Endodermal cell (in vitro differentiated cells): ENCODE data around the gene RNF145. TPM values are rescaled to one million over a fixed set of nuclear protein-coding genes. Genes with fewer than 3 reads are reported as not detected.

Source experiments
- DNase-seq: peaks from one replicate; pipeline ENCODE4 v3.0.0-alpha.2; 2017
- H3K27ac ChIP-seq: 2 replicates; pipeline ENCODE4 v1.5.1; 2013; ENCODE audit warnings: mild to moderate bottlenecking, low read depth, low read length, moderate library complexity
- H3K27me3 ChIP-seq: 2 replicates; pipeline ENCODE4 v1.6.1; 2013; ENCODE audit warnings: mild to moderate bottlenecking, low read length, moderate library complexity; ENCODE audit not compliant: insufficient read depth, control insufficient read depth, poor library complexity, severe bottlenecking
- H3K36me3 ChIP-seq: 2 replicates; pipeline ENCODE4 v1.7.0; 2013; ENCODE audit warnings: mild to moderate bottlenecking, low read length, moderate library complexity; ENCODE audit not compliant: control insufficient read depth, insufficient read depth
- H3K4me1 ChIP-seq: one replicate; pipeline ENCODE4 v1.7.0; 2013; ENCODE audit warnings: low read length; ENCODE audit not compliant: control insufficient read depth, insufficient read depth
- H3K4me3 ChIP-seq: 2 replicates; pipeline ENCODE4 v1.5.1; 2013; ENCODE audit warnings: mild to moderate bottlenecking, low read length, moderate library complexity
- H3K9ac ChIP-seq: 2 replicates; pipeline ENCODE4 v1.6.1; 2013; ENCODE audit warnings: mild to moderate bottlenecking, low read length, moderate library complexity; ENCODE audit not compliant: poor library complexity, severe bottlenecking; ENCODE audit errors: extremely low read depth
- H3K9me3 ChIP-seq: 2 replicates; pipeline ENCODE4 v1.6.1; 2013; ENCODE audit warnings: mild to moderate bottlenecking, low read length, moderate library complexity; ENCODE audit not compliant: control insufficient read depth
- H3K27ac Mint-ChIP-seq: 2 replicates; pipeline ENCODE4 v1.8.0; 2020; ENCODE audit warnings: mixed read lengths
- H3K27me3 Mint-ChIP-seq: 2 replicates; pipeline ENCODE4 v1.8.0; 2021; ENCODE audit warnings: mild to moderate bottlenecking, mixed read lengths; ENCODE audit not compliant: insufficient read depth
- H3K36me3 Mint-ChIP-seq: 2 replicates; pipeline ENCODE4 v1.8.0; 2020; ENCODE audit warnings: low read depth, mixed read lengths
- H3K4me1 Mint-ChIP-seq: 2 replicates; pipeline ENCODE4 v1.8.0; 2020; ENCODE audit warnings: mixed read lengths
- H3K4me3 Mint-ChIP-seq: 2 replicates; pipeline ENCODE4 v1.8.0; 2020; ENCODE audit warnings: mild to moderate bottlenecking, moderate library complexity, mixed read lengths
- H3K9me3 Mint-ChIP-seq: 2 replicates; pipeline ENCODE4 v1.8.0; 2020; ENCODE audit warnings: mild to moderate bottlenecking, mixed read lengths
- CTCF ChIP-seq: fragments of 200-600 bp; sonication (generic); conservative IDR thresholded peaks from 2 replicates; pipeline ENCODE4 v1.5.0; 2021; ENCODE audit warnings: antibody characterized with exemption, mild to moderate bottlenecking
- WGBS, 2 experiments: methylation state at CpG; one replicate each; pipeline versions ENCODE4 v1.1.5 to v1.1.7; 2013; ENCODE audit warnings: missing lambda C conversion rate in 2 of 2, mixed read lengths in 1 of 2; ENCODE audit not compliant: insufficient coverage in 1 of 2, insufficient read length in 1 of 2; 5-methylcytosine and 5-hydroxymethylcytosine counted together
- total RNA-seq, 2 donors: library from RNA; stranded (reverse); fragmentation: NEBNext Ultra II Directional in 1 of 2; extraction: Animal tissue kit (Norgen Biotek cat#: 25700) in 1 of 2; gene quantifications; 2 replicates in 1 of 2; 3 replicates in 1 of 2; pipeline ENCODE4 v1.2.1, GENCODE V29; 2021

Gene RNF145
- total RNA-seq, 2 donors from 2014 or later, result 50.2 to 50.4 TPM

- Mint-ChIP-seq H3K27me3 (no peaks in the 10 kb centered on the region), H3K9me3 (no peaks in the 10 kb centered on the region), H3K36me3 (peaks cover 19% of the 10 kb centered on the region), H3K4me3 (no peak overlapping the region), H3K4me1 (peaks cover 13% of the 10 kb centered on the region), H3K27ac (no peak overlapping the region)
- no peak for DNase-seq
- Histone ChIP-seq H3K9ac (no peak overlapping the region), H3K4me3 (no peak overlapping the region), H3K9me3 (no peaks in the 10 kb centered on the region), H3K4me1 (peaks cover 2% of the 10 kb centered on the region), H3K27me3 (no peaks in the 10 kb centered on the region), H3K27ac (no peak overlapping the region), H3K36me3 (peaks cover 49% of the 10 kb centered on the region)
- no peak for TF ChIP-seq CTCF
- 77% methylated on average over 2 of the region's 3 CpGs; no CpG with 5 or more reads in 1 of the 2 experiments for WGBS, 2 experiments
Observed at GRCh38 chr5:159171274-159171673, 38.1 kb downstream of the RNF145 start.

- TF ChIP-seq CTCF, result no peak
- Histone ChIP-seq H3K4me3 (no peak overlapping the region), H3K4me1 (no peaks in the 10 kb centered on the region), H3K9ac (no peak overlapping the region), H3K9me3 (no peaks in the 10 kb centered on the region), H3K36me3 (peaks cover 51% of the 10 kb centered on the region), H3K27me3 (no peaks in the 10 kb centered on the region), H3K27ac (no peak overlapping the region)
- H3K36me3 Mint-ChIP-seq, result peaks cover 20% of the 10 kb centered on the region
- no peaks in the 10 kb centered on the region for H3K9me3 Mint-ChIP-seq
- peaks cover 3% of the 10 kb centered on the region for H3K4me1 Mint-ChIP-seq
- no peak overlapping the region for H3K27ac Mint-ChIP-seq
- no peak for DNase-seq
- H3K4me3 Mint-ChIP-seq, result no peak overlapping the region
- no peaks in the 10 kb centered on the region for H3K27me3 Mint-ChIP-seq
Observed at GRCh38 chr5:159170021-159170420, 39.3 kb downstream of the RNF145 start.

GRCh38 chr5:159166416-159166815 is 42.9 kb downstream of the RNF145 start:
- TF ChIP-seq CTCF, result no peak
- peaks cover 4% of the 10 kb centered on the region for H3K4me1 Mint-ChIP-seq
- Histone ChIP-seq H3K27ac (no peak overlapping the region), H3K36me3 (peaks cover 36% of the 10 kb centered on the region), H3K9me3 (no peaks in the 10 kb centered on the region), H3K27me3 (no peaks in the 10 kb centered on the region), H3K4me1 (no peaks in the 10 kb centered on the region), H3K9ac (no peak overlapping the region), H3K4me3 (no peak overlapping the region)
- no peaks in the 10 kb centered on the region for H3K27me3 Mint-ChIP-seq
- peaks cover 18% of the 10 kb centered on the region for H3K36me3 Mint-ChIP-seq
- WGBS, 2 experiments, result 94 to 95% methylated on average over 2 of the region's 2 CpGs
- no peaks in the 10 kb centered on the region for H3K9me3 Mint-ChIP-seq
- no peak for DNase-seq
- no peak overlapping the region for H3K4me3 Mint-ChIP-seq
- no peak overlapping the region for H3K27ac Mint-ChIP-seq
